ENCODE measurements around the gene LGMN.
"Not testable (repeated sequence)": the region's sequence is repeated elsewhere in the genome, so short reads cannot be mapped to it uniquely, and the experiment has no call there.

The LGMN gene

DNA sequence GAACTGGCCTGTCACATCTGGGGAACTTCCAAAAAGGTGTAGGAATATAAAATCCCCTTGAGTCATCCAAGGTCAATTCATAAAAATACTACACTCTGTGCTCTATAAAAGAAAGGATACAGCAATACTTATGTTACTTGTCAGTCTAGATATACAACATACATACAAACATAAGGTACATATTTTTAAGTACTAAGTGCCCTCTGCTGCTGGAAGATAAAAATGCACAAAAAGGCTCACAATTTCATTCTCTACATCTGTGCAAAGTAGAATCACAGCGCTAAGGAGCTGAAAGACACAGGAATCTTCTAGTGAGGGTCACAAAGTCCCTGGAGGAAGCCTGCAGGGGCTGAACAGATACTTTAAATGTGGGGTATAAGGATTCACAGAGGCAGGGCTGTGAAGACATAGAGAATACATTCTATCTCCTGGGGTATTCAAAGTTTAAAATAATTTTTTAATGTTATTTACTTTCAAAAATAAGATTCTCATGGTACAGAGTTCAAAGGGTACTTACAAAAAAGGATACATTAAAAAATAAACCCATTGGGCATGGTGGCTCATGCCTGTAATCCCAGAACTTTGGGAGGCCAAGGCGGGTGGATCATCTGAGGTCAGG, 35.5 kb upstream of the LGMN start:
- DNase-seq = no peak
- no peaks in the 10 kb centered on the region for H3K27me3 ChIP-seq (replicated peaks; ENCODE audit: control insufficient read depth, insufficient read depth, low read length, poor library complexity, severe bottlenecking)
- H3K4me1 ChIP-seq (ENCODE audit: control insufficient read depth, insufficient read depth, low read length, poor library complexity, severe bottlenecking) = no peaks in the 10 kb centered on the region
- H3K9me3 ChIP-seq (ENCODE audit: control insufficient read depth, low read length) = no peaks in the 10 kb centered on the region
- H3K4me3 ChIP-seq (ENCODE audit: insufficient read depth, low read depth, low read length, poor library complexity, severe bottlenecking) = no peak overlapping the region
- H3K27ac ChIP-seq (ENCODE audit: insufficient read depth, low read length, poor library complexity, severe bottlenecking) = no peak overlapping the region
- H3K36me3 ChIP-seq (ENCODE audit: control insufficient read depth, insufficient read depth, low read length) = no peaks in the 10 kb centered on the region

- Histone ChIP-seq H3K27me3 (replicated peaks; ENCODE audit: control insufficient read depth, insufficient read depth, low read length, poor library complexity, severe bottlenecking) (no peaks in the 10 kb centered on the region), H3K27ac (ENCODE audit: insufficient read depth, low read length, poor library complexity, severe bottlenecking) (no peak overlapping the region), H3K36me3 (ENCODE audit: control insufficient read depth, insufficient read depth, low read length) (no peaks in the 10 kb centered on the region), H3K9me3 (ENCODE audit: control insufficient read depth, low read length) (no peaks in the 10 kb centered on the region), H3K4me1 (ENCODE audit: control insufficient read depth, insufficient read depth, low read length, poor library complexity, severe bottlenecking) (no peaks in the 10 kb centered on the region), H3K4me3 (ENCODE audit: insufficient read depth, low read depth, low read length, poor library complexity, severe bottlenecking) (no peak overlapping the region)
- no peak for DNase-seq
These were observed 32.9 kb upstream of the LGMN start for GRCh38 chr14:92781350-92781749.

- H3K27ac ChIP-seq (ENCODE audit: insufficient read depth, low read length, poor library complexity, severe bottlenecking) = no peak overlapping the region
These were observed 32.2 kb upstream of the LGMN start for GRCh38 chr14:92780444-92781232.

DNA sequence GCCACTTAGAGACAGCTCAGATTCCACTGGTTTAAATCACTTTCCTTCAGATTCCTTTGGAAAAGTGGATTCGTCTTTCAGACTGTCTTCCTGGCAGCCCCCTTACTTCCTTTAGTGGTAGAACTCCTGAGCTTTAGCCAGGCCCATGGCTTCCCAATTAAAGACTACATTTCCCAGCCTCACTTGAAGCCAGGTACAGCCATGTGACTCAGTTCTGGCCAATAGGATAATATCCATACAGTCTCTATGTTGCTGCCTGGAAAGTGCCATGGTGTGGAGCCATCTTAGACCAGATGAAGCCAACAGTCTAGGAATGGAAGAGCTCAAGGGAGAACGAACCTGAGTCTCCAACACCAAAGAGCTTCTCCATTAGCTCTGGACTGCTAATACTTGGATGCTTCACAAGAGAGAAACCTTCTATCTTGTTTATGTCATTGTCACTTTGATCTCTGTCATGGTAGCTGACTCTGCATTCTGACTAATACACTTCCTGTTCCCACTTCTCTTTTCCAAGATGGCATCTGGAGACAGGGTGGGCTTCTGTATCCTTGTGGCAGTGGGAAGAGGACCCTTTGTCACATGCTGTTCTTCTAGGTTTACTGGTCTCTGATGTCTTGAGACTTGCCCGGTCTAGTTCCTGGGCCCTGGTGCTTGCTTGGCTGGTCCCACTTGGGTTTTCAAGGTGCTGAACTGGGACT, 30.6 kb upstream of the LGMN start:
- H3K9me3 ChIP-seq (ENCODE audit: control insufficient read depth, low read length); H3K36me3 ChIP-seq (ENCODE audit: control insufficient read depth, insufficient read depth, low read length); H3K4me3 ChIP-seq (ENCODE audit: insufficient read depth, low read depth, low read length, poor library complexity, severe bottlenecking); DNase-seq; H3K27ac ChIP-seq (ENCODE audit: insufficient read depth, low read length, poor library complexity, severe bottlenecking); H3K27me3 ChIP-seq (replicated peaks; ENCODE audit: control insufficient read depth, insufficient read depth, low read length, poor library complexity, severe bottlenecking); H3K4me1 ChIP-seq (ENCODE audit: control insufficient read depth, insufficient read depth, low read length, poor library complexity, severe bottlenecking): not testable (repeated sequence)

More at GRCh38 chr14:92780444-92781232, 32.2 kb upstream of the LGMN start:
- Histone ChIP-seq H3K4me1 (ENCODE audit: control insufficient read depth, insufficient read depth, low read length, poor library complexity, severe bottlenecking) (no peaks in the 10 kb centered on the region), H3K27me3 (replicated peaks; ENCODE audit: control insufficient read depth, insufficient read depth, low read length, poor library complexity, severe bottlenecking) (no peaks in the 10 kb centered on the region), H3K36me3 (ENCODE audit: control insufficient read depth, insufficient read depth, low read length) (no peaks in the 10 kb centered on the region), H3K4me3 (ENCODE audit: insufficient read depth, low read depth, low read length, poor library complexity, severe bottlenecking) (no peak overlapping the region), H3K9me3 (ENCODE audit: control insufficient read depth, low read length) (no peaks in the 10 kb centered on the region)
- DNase-seq = no peak

DNA sequence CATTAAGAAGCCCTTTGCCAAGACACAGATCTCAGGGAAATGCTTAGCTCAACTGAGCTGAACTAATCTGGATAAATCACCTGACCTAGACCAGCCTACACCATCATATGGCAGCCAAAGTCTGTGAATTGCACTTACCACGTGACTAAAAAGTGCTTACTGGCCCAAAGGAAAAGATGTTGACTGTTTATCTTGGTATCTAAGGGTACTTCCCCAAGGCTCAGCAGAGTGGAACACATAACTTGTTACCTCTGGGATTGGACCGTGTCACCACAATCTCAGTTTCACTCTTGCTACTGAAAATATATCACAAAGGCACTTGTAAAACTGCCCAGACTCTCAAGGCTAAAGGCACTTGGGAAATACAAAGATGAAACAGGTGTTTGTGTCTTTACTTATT, 26.9 kb upstream of the LGMN start:
- H3K36me3 ChIP-seq (ENCODE audit: control insufficient read depth, insufficient read depth, low read length); H3K4me1 ChIP-seq (ENCODE audit: control insufficient read depth, insufficient read depth, low read length, poor library complexity, severe bottlenecking); DNase-seq; H3K27ac ChIP-seq (ENCODE audit: insufficient read depth, low read length, poor library complexity, severe bottlenecking); H3K27me3 ChIP-seq (replicated peaks; ENCODE audit: control insufficient read depth, insufficient read depth, low read length, poor library complexity, severe bottlenecking); H3K9me3 ChIP-seq (ENCODE audit: control insufficient read depth, low read length); H3K4me3 ChIP-seq (ENCODE audit: insufficient read depth, low read depth, low read length, poor library complexity, severe bottlenecking): not testable (repeated sequence)

- Histone ChIP-seq H3K27me3 (replicated peaks; ENCODE audit: control insufficient read depth, insufficient read depth, low read length, poor library complexity, severe bottlenecking) (no peaks in the 10 kb centered on the region), H3K4me1 (ENCODE audit: control insufficient read depth, insufficient read depth, low read length, poor library complexity, severe bottlenecking) (peaks cover 4% of the 10 kb centered on the region), H3K9me3 (ENCODE audit: control insufficient read depth, low read length) (no peaks in the 10 kb centered on the region), H3K27ac (ENCODE audit: insufficient read depth, low read length, poor library complexity, severe bottlenecking) (no peak overlapping the region), H3K36me3 (ENCODE audit: control insufficient read depth, insufficient read depth, low read length) (no peaks in the 10 kb centered on the region), H3K4me3 (ENCODE audit: insufficient read depth, low read depth, low read length, poor library complexity, severe bottlenecking) (no peak overlapping the region)
- DNase-seq = no peak
These were observed 26.1 kb upstream of the LGMN start for GRCh38 chr14:92774572-92774971.

- DNase-seq = no peak
- Histone ChIP-seq H3K27me3 (replicated peaks; ENCODE audit: control insufficient read depth, insufficient read depth, low read length, poor library complexity, severe bottlenecking) (no peaks in the 10 kb centered on the region), H3K27ac (ENCODE audit: insufficient read depth, low read length, poor library complexity, severe bottlenecking) (no peak overlapping the region), H3K9me3 (ENCODE audit: control insufficient read depth, low read length) (no peaks in the 10 kb centered on the region), H3K36me3 (ENCODE audit: control insufficient read depth, insufficient read depth, low read length) (no peaks in the 10 kb centered on the region), H3K4me1 (ENCODE audit: control insufficient read depth, insufficient read depth, low read length, poor library complexity, severe bottlenecking) (peaks cover 4% of the 10 kb centered on the region), H3K4me3 (ENCODE audit: insufficient read depth, low read depth, low read length, poor library complexity, severe bottlenecking) (no peak overlapping the region)
These were observed 22.1 kb upstream of the LGMN start for GRCh38 chr14:92770484-92770883.

- H3K4me3 ChIP-seq (ENCODE audit: insufficient read depth, low read depth, low read length, poor library complexity, severe bottlenecking) = no peak overlapping the region
- H3K9me3 ChIP-seq (ENCODE audit: control insufficient read depth, low read length) = no peaks in the 10 kb centered on the region
- H3K4me1 ChIP-seq (ENCODE audit: control insufficient read depth, insufficient read depth, low read length, poor library complexity, severe bottlenecking) = peaks cover 4% of the 10 kb centered on the region
- no peaks in the 10 kb centered on the region for H3K27me3 ChIP-seq (replicated peaks; ENCODE audit: control insufficient read depth, insufficient read depth, low read length, poor library complexity, severe bottlenecking)
- H3K36me3 ChIP-seq (ENCODE audit: control insufficient read depth, insufficient read depth, low read length) = no peaks in the 10 kb centered on the region
- no peak for DNase-seq
- H3K27ac ChIP-seq (ENCODE audit: insufficient read depth, low read length, poor library complexity, severe bottlenecking) = no peak overlapping the region
These were observed 20.4 kb upstream of the LGMN start for GRCh38 chr14:92768795-92769194.

GRCh38 chr14:92768236-92768635, 19.8 kb upstream of the LGMN start:
- not testable (repeated sequence) for H3K27ac ChIP-seq (ENCODE audit: insufficient read depth, low read length, poor library complexity, severe bottlenecking); H3K36me3 ChIP-seq (ENCODE audit: control insufficient read depth, insufficient read depth, low read length); DNase-seq; H3K9me3 ChIP-seq (ENCODE audit: control insufficient read depth, low read length); H3K4me3 ChIP-seq (ENCODE audit: insufficient read depth, low read depth, low read length, poor library complexity, severe bottlenecking); H3K27me3 ChIP-seq (replicated peaks; ENCODE audit: control insufficient read depth, insufficient read depth, low read length, poor library complexity, severe bottlenecking); H3K4me1 ChIP-seq (ENCODE audit: control insufficient read depth, insufficient read depth, low read length, poor library complexity, severe bottlenecking)
